ENCODE results near the gene TDRD12.
"Not testable (repeated sequence)": the region's sequence is repeated elsewhere in the genome, so short reads cannot be mapped to it uniquely, and the experiment has no call there.

The TDRD12 gene

DNA sequence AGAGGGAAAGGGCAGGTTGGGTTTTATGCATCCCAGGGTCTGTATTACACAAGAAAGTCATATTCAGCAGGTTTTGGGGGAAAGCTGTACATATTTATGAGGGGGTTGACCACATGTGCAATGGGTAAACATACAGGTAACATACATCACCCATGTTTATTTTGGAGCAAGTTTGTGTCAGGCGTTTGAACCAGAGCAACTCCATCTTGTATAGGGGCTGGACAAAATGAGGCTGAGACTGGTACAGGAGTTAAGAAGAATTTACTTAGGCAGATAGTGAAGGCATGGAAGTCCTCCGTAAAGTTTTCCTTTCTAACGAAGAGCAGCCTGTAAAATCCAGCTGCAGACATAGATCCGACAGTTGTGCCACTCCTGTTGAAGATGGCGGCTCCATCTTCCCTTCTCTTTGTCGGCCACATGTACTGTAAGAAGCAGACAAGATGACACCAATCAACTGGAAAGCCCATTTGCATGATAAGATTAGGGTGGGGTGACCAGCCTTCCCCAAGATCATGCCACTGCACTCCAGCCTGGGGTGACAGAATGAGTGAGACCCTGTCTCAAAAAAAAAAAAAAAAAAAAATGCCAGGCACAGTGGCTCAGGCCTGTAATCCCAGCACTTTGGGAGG is 32.6 kb upstream of the TDRD12 start:
- no peak for DNase-seq
- Mint-ChIP-seq H3K4me1 (ENCODE audit: low read depth in 2 of 2) (peaks cover 8 to 10% of the 10 kb centered on the region in 2 donors), H3K4me3 (no peak overlapping the region), H3K9me3 (no peaks in the 10 kb centered on the region), H3K36me3 (ENCODE audit: insufficient read depth) (peaks cover 10% of the 10 kb centered on the region), H3K27me3 (no peaks in the 10 kb centered on the region), H3K27ac (no peak overlapping the region)
- no peak for ATAC-seq (replicated peaks)

DNA sequence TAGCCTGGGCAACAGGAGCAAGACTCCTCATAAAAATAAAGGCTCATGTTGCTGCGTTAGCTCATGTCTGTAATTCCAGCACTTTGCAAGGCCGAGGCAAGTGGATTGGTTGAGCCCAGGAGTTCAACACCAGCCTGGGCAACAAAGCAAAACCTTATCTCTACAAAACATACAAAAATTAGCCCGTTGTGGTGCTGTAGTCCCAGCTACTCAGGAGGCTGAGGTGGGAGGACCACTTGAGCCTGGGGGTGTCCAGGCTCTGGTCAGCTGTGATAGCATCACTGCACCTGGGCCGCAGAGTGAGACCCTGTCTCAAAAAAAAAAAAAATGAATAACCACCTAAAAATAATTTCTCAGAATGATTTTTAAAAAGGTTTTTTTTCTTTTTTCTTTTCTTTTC is 31.9 kb upstream of the TDRD12 start:
- DNase-seq, result no peak
- H3K4me3 Mint-ChIP-seq, result no peak overlapping the region
- H3K36me3 Mint-ChIP-seq (ENCODE audit: insufficient read depth), result peaks cover 13% of the 10 kb centered on the region
- peaks cover 9 to 11% of the 10 kb centered on the region in 2 donors for H3K4me1 Mint-ChIP-seq (ENCODE audit: low read depth in 2 of 2)
- H3K27me3 Mint-ChIP-seq, result no peaks in the 10 kb centered on the region
- no peak overlapping the region for H3K27ac Mint-ChIP-seq
- ATAC-seq (replicated peaks), result no peak
- H3K9me3 Mint-ChIP-seq, result no peaks in the 10 kb centered on the region

DNA sequence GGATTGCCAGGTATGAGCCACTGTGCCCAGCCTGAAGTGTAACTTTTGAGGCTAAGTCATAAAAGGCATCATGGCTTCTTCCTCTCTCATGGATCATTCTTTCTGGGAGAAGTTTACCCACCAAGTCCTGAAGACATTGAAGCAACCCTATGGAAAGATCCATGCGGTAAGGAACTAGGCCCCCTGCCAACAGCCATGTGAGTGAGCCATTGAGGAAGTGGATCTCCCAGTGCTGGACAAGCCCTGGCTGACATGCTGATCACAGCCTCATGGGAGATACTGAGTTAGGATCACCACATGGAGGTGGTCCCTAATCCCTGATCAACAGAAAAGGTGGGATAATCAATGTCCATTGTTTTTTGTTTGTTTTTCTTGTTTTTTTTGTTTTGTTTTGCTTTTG is 31.3 kb upstream of the TDRD12 start:
- H3K36me3 Mint-ChIP-seq (ENCODE audit: insufficient read depth), result peaks cover 17% of the 10 kb centered on the region
- H3K27ac Mint-ChIP-seq, result no peak overlapping the region
- no peak overlapping the region for H3K4me3 Mint-ChIP-seq
- H3K9me3 Mint-ChIP-seq, result no peaks in the 10 kb centered on the region
- ATAC-seq (replicated peaks) (no peak), DNase-seq (no peak)
- no peaks in the 10 kb centered on the region for H3K27me3 Mint-ChIP-seq
- H3K4me1 Mint-ChIP-seq (ENCODE audit: low read depth in 2 of 2), result peaks cover 15 to 18% of the 10 kb centered on the region in 2 donors

DNA sequence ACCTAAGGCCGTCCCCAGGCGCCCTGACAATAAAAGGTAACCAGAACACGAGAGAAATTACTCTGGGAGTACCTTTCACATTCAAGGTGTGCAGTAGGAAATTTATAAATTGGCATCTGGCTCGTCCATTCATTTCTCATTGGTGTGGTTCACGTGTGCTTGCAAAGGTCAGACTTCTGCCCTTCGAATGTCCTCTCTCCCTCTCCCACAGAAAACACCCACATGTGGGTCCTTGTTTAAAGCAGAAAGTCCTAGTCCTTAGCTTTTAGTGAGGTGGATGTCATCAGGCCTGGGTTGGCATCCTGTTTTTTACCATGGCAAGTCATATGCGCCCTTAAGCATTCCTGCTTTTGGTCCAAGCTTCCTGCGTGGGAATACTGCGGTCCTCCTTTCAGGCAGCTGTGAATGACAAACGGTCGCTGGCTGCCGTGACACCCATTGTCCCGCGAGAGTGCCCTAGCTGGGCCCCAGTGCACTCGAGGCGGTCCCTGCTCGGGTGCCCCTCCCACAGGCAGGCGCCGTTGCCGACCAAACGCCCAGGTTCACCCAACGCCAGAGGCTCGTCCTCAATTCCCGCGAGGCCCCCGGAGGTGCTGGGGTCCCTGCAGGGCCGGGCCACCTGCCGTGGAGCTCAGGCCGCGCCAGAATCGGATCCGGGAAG is 28.1 kb upstream of the TDRD12 start, which contains the start of gene NUDT19:
Gene NUDT19, plus strand, starts transcription at position 531 of the 661 bp plus-strand sequence. CDS start 140 bp downstream, outside the sequence.
- ATAC-seq (replicated peaks) (peak; percentile 82), DNase-seq (peak; percentile 64 to 66 (median 65))
- Mint-ChIP-seq H3K4me1 (ENCODE audit: low read depth in 2 of 2) (peaks cover 41 to 48% of the 10 kb centered on the region in 2 donors), H3K4me3 (peak within 1 kb of the TSS; percentile 91 to 95), H3K9me3 (no peaks in the 10 kb centered on the region), H3K27ac (peak within 1 kb of the TSS; percentile 88 to 90), H3K27me3 (no peaks in the 10 kb centered on the region), H3K36me3 (ENCODE audit: insufficient read depth) (peaks cover 21% of the 10 kb centered on the region)

DNA sequence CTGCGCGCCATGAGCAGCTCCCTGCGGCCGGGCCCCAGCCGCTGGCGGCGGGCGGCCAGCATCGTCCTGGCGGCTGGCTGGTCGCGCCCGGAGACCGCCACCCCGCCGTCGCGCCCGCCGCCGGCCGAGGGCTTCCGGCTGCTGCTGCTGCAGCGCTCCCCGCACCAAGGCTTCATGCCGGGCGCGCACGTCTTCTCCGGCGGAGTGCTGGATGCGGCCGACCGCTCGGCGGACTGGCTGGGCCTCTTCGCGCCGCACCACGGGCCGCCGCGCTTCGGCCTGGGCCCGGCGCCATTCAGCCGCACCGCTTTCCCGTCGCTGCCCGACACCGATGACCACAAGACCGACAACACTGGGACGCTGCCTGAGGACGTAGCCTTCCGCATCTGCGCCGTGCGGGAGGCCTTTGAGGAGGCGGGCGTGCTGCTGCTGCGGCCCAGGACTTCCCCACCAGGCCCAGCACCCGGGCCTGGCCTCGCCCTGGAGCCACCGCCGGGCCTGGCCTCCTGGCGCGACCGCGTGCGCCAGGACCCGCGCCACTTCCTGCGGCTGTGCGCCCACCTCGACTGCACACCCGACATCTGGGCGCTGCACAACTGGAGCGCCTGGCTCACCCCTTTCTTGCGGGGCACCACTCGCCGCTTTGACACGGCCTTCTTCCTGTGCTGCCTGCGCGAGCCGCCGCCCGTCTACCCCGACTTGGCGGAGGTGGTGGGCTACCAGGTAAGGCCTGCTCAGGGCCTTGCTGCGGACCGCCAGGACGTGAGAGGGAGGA is 27.4 kb upstream of the TDRD12 start:
- peak; percentile 67 for ATAC-seq (replicated peaks)
- H3K36me3 Mint-ChIP-seq (ENCODE audit: insufficient read depth), result peaks cover 21% of the 10 kb centered on the region

DNA sequence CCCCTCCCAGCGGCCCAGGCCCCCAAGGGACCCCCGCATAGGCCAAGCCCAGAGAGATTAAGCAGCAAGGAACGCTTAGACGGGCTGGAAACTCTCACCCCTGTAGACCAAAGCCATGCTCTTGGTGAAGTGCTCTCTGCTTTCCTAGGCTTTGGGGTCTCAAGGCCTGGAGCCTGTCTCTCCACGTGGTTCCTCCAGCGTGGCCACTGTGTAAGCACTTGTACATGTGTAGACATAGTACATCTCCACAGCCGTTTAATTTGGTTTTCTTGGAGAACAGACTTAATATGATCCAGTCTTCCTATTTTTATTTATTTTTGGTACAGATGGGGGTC is 26.9 kb upstream of the TDRD12 start:
- Mint-ChIP-seq H3K4me1 (ENCODE audit: low read depth in 2 of 2) (peaks cover 48 to 56% of the 10 kb centered on the region in 2 donors), H3K4me3 (peak overlapping the region; percentile 91 to 95), H3K27ac (peak overlapping the region; percentile 88 to 90), H3K9me3 (no peaks in the 10 kb centered on the region), H3K27me3 (no peaks in the 10 kb centered on the region), H3K36me3 (ENCODE audit: insufficient read depth) (peaks cover 22% of the 10 kb centered on the region)
- DNase-seq (no peak), ATAC-seq (replicated peaks) (peak; percentile 3)

More for the DNA sequence above, 27.4 kb upstream of the TDRD12 start:
- no peaks in the 10 kb centered on the region for H3K27me3 Mint-ChIP-seq
- H3K9me3 Mint-ChIP-seq, result no peaks in the 10 kb centered on the region
- peak overlapping the region; percentile 91 to 95 for H3K4me3 Mint-ChIP-seq
- peak overlapping the region; percentile 88 to 90 for H3K27ac Mint-ChIP-seq
- peak; percentile 40 to 48 (median 47) for DNase-seq
- H3K4me1 Mint-ChIP-seq (ENCODE audit: low read depth in 2 of 2), result peaks cover 44 to 51% of the 10 kb centered on the region in 2 donors

DNA sequence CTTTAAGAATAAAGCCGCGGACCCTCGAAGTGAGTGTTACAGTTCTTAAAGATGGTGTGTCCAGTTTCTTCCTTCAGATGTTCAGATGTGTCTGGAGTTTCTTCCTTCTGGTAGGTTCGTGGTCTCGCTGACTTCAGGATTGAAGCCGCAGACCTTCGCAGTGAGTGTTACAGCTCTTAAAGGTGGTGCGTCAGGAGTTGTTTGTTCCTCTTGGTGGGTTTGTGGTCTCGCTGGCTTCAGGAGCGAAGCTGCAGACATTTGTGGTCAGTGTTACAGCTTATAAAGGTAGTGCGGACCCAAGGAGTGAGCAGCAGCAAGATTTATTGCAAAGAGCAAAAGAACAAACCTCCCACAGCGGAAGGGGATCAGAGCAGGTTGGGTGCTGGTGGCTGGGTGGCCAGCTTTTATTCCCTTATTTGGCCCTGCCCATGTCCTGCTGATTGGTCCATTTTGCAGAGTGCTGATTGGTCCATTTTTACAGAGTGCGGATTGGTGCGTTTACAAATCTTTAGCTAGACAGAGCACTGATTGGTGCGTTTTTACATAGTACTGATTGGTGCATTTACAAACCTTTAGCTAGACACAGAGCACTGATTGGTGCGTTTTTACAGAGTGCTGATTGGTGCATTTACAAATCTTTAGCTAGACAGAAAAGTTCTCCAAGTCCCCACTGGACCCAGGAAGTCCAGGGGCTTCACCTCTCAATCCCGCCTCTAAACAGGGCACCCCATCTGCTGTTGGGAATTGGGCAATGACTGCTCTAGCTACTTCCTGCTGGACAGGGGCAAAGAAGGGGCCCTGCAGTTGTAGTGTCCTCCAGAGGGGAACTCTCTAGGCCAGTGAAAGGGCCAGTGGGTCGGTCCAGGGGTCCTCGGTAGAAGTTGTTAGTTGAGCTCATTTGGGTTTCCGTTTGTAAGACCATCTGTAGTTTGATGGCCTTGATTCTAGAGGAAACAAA is 26.1 kb upstream of the TDRD12 start:
- Mint-ChIP-seq H3K36me3 (ENCODE audit: insufficient read depth) (peaks cover 27% of the 10 kb centered on the region), H3K4me1 (ENCODE audit: low read depth in 2 of 2) (peaks cover 52 to 64% of the 10 kb centered on the region in 2 donors), H3K4me3 (peak overlapping the region; percentile 91 to 95), H3K27ac (peak overlapping the region; percentile 88 to 90)
- DNase-seq, result peak; percentile 15 to 32 (median 20)
- H3K27me3 Mint-ChIP-seq, H3K9me3 Mint-ChIP-seq: not testable (repeated sequence)
- ATAC-seq (replicated peaks), result peak; percentile 2

DNA sequence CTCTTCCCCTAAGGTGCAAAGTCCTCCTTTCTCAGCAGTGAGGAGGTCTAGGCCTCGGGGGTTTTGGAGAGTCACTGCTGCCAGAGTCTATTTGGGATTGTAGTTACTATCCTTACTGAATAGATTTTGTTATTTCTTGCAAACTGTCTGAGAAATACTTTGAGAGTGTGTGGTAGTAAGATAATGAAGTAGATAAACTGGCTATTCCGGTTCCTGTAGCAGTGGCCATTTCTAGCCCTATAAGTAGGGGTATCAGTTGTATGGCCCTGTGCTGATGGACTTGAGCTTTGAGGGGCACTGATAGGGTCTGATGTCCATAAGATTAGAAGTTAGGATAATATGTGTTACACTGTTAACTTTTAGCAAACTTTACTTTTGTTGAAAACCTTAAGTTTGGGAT is 25.3 kb upstream of the TDRD12 start:
- ATAC-seq (replicated peaks); DNase-seq; H3K27me3 Mint-ChIP-seq; H3K9me3 Mint-ChIP-seq: not testable (repeated sequence)
- Mint-ChIP-seq H3K27ac (peak overlapping the region; percentile 88 to 90), H3K36me3 (ENCODE audit: insufficient read depth) (peaks cover 35% of the 10 kb centered on the region), H3K4me3 (peak overlapping the region; percentile 91 to 95), H3K4me1 (ENCODE audit: low read depth in 2 of 2) (peaks cover 55 to 69% of the 10 kb centered on the region in 2 donors)

DNA sequence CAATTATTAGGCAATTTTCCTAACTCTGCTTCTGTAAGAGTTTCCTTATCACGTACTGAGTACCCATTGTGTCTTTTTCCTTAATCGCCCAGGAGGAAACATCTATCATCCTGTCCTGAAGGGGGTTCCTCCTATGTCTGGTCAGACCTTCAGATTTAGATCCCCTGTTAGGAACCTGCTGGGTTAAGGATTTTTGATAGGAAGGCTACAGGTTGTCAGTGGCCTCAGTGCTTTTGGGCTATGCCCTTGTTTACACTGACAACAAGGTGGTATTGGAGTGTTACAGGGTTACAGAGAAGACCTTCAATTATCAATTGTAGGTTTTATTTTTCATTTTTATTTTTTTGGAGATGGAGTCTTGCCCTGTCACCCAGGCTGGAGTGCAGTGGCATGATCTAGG is 24.7 kb upstream of the TDRD12 start:
- ATAC-seq (replicated peaks); H3K9me3 Mint-ChIP-seq; H3K27me3 Mint-ChIP-seq; DNase-seq: not testable (repeated sequence)
- Mint-ChIP-seq H3K4me1 (ENCODE audit: low read depth in 2 of 2) (peaks cover 55 to 69% of the 10 kb centered on the region in 2 donors), H3K27ac (peak overlapping the region; percentile 88 to 90), H3K36me3 (ENCODE audit: insufficient read depth) (peaks cover 35% of the 10 kb centered on the region), H3K4me3 (peak overlapping the region; percentile 91 to 95)

DNA sequence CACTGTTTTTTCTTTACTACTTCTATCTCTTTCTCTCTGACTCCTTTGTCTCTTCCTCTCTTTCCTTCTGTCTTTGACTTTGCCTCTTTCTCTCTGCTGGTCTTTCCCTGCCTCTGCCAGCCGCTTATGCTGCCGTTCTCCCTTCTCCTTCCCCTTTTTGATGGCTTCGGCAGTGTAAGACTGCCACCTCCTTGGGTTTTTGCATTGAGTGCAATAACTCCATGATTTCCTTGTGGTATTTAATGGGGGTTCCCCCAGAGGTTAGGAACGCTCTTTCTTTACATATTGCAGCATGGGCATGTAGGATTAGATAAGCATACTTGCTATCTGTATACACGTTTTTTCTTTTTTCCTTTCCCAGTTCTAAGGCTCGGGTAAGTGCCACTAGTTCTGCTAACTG is 24.1 kb upstream of the TDRD12 start:
- not testable (repeated sequence) for H3K9me3 Mint-ChIP-seq; H3K27me3 Mint-ChIP-seq; DNase-seq; ATAC-seq (replicated peaks)
- Mint-ChIP-seq H3K4me1 (ENCODE audit: low read depth in 2 of 2) (peaks cover 55 to 69% of the 10 kb centered on the region in 2 donors), H3K36me3 (ENCODE audit: insufficient read depth) (peaks cover 35% of the 10 kb centered on the region), H3K27ac (peak overlapping the region in 1 of 2 donors; percentile 88), H3K4me3 (peak overlapping the region; percentile 8 to 95)

DNA sequence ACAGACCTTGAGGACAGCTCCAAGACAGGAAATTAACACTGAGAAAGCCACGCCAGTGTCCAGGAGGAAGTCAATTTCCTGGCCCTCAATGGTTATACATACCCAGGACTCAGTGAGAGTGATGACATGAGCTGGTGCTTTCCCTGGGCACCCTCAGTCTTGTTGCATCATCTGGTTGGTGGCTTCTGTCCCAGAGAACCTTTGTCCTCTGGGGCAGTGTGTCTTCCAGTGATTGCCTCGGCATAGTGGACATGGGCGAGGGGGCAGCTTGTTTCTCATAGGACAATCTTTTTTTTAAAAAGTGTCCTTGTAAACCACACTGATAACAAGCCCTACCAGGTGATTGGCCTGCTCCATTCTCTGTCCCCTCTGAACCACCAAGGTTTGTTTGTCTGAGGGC is 22.8 kb upstream of the TDRD12 start:
- not testable (repeated sequence) for H3K9me3 Mint-ChIP-seq; H3K4me3 Mint-ChIP-seq; DNase-seq; ATAC-seq (replicated peaks); H3K27me3 Mint-ChIP-seq
- Mint-ChIP-seq H3K36me3 (ENCODE audit: insufficient read depth) (peaks cover 37% of the 10 kb centered on the region), H3K27ac (peak overlapping the region in 1 of 2 donors; percentile 55), H3K4me1 (ENCODE audit: low read depth in 2 of 2) (peaks cover 50 to 66% of the 10 kb centered on the region in 2 donors)

DNA sequence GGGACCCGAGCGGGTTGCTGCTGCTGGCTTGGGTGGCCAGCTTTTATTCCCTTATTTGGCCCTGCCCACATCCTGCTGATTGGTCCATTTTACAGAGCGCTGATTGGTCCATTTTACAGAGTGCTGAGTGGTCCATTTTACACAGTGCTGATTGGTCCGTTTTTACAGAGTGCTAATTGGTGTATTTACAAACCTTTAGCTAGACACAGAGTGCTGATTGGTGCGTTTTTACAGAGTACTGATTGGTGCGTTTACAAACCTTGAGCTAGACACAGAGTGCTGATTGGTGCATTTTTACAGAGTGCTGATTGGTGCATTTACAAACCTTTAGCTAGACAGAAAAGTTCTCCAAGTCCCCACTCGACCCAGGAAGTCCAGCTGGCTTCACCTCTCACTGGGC is 19.4 kb upstream of the TDRD12 start:
- H3K9me3 Mint-ChIP-seq; ATAC-seq (replicated peaks); DNase-seq; H3K4me3 Mint-ChIP-seq; H3K27ac Mint-ChIP-seq; H3K27me3 Mint-ChIP-seq: not testable (repeated sequence)
- peaks cover 30 to 49% of the 10 kb centered on the region in 2 donors for H3K4me1 Mint-ChIP-seq (ENCODE audit: low read depth in 2 of 2)
- H3K36me3 Mint-ChIP-seq (ENCODE audit: insufficient read depth), result peaks cover 26% of the 10 kb centered on the region

All from effector memory CD8-positive, alpha-beta T cell (primary cell).